DOHH2 (cell line): ENCODE data around the gene OPRD1.

Experiments used
- H3F3A ChIP-seq: fragments of 200-600 bp; sonication (generic), shearing (Covaris generic); 2 replicates; pipeline ENCODE4 v1.6.0; 2016; ENCODE audit warnings: antibody characterized with exemption, mild to moderate bottlenecking; ENCODE audit not compliant: control insufficient read depth, insufficient read depth
- H3K27ac ChIP-seq: fragments of 200-600 bp; sonication (generic); 2 replicates; pipeline ENCODE4 v1.5.1; 2014; ENCODE audit warnings: low read depth, mild to moderate bottlenecking, low read length, moderate library complexity
- H3K27me3 ChIP-seq: fragments of 200-600 bp; sonication (generic); 2 replicates; pipeline ENCODE4 v1.6.1; 2014; ENCODE audit warnings: mild to moderate bottlenecking, low read length, mixed read lengths; ENCODE audit not compliant: control insufficient read depth
- H3K36me3 ChIP-seq: fragments of 200-600 bp; sonication (generic); 2 replicates; pipeline ENCODE4 v1.6.1; 2014; ENCODE audit warnings: mild to moderate bottlenecking, low read length, moderate library complexity, mixed read lengths; ENCODE audit not compliant: control insufficient read depth
- H3K4me1 ChIP-seq: fragments of 200-600 bp; sonication (generic); 2 replicates; pipeline ENCODE4 v1.6.1; 2014; ENCODE audit warnings: mild to moderate bottlenecking, low read length, mixed read lengths; ENCODE audit not compliant: control insufficient read depth
- H3K4me2 ChIP-seq: fragments of 200-600 bp; sonication (generic); 2 replicates; pipeline ENCODE4 v1.6.0; 2014; ENCODE audit warnings: mild to moderate bottlenecking, low read length, moderate library complexity
- H3K4me3 ChIP-seq: fragments of 200-600 bp; sonication (generic); 2 replicates; pipeline ENCODE4 v1.5.1; 2014; ENCODE audit warnings: mild to moderate bottlenecking, low read length, mixed read lengths
- H3K79me2 ChIP-seq: fragments of 200-600 bp; sonication (generic); 2 replicates; pipeline ENCODE4 v1.6.1; 2014; ENCODE audit warnings: mild to moderate bottlenecking, low read length, mixed read lengths; ENCODE audit not compliant: control insufficient read depth
- H3K9me2 ChIP-seq: fragments of 200-600 bp; sonication (generic); replicated peaks from 2 replicates; pipeline ENCODE4 v1.6.1; 2014; ENCODE audit warnings: mild to moderate bottlenecking, low read length, mixed read lengths; ENCODE audit not compliant: control insufficient read depth
- H3K9me3 ChIP-seq: fragments of 200-600 bp; sonication (generic); 2 replicates; pipeline ENCODE4 v1.6.1; 2014; ENCODE audit warnings: antibody characterized with exemption, low read length, mixed read lengths; ENCODE audit not compliant: control insufficient read depth, insufficient read depth
- H4K20me1 ChIP-seq: fragments of 200-600 bp; sonication (generic); 2 replicates; pipeline ENCODE4 v1.6.0; 2014; ENCODE audit warnings: low read depth, mild to moderate bottlenecking, antibody characterized with exemption, low read length, moderate library complexity; ENCODE audit not compliant: control insufficient read depth, insufficient read depth
- CTCF ChIP-seq: fragments of 200-600 bp; sonication (generic); IDR thresholded peaks from one replicate; pipeline ENCODE4 v1.5.1; 2014; ENCODE audit warnings: antibody characterized with exemption, mild to moderate bottlenecking, low read depth, low read length; ENCODE audit not compliant: poor library complexity, severe bottlenecking
- EZH2phosphoT487 ChIP-seq: fragments of 200-600 bp; sonication (generic); IDR thresholded peaks from 2 replicates; pipeline ENCODE4 v1.6.1; 2017; ENCODE audit warnings: borderline replicate concordance, mild to moderate bottlenecking, antibody characterized with exemption, low read length, moderate library complexity, mixed read lengths

OPRD1 gene

GRCh38 chr1:28778021-28778420 lies 33.9 kb upstream of the OPRD1 start:
- Histone ChIP-seq H3K9me2 (no peaks in the 10 kb centered on the region), H4K20me1 (0 out of 2 replicates have a peak, but pooled peaks cover 7% of the 10 kb centered on the region), H3K36me3 (peaks cover 9% of the 10 kb centered on the region; the same call in 1 of the 2 replicates), H3K79me2 (no peaks in the 10 kb centered on the region), H3K4me2 (no peak overlapping the region), H3K4me1 (no peaks in the 10 kb centered on the region), H3F3A (peaks cover 12% of the 10 kb centered on the region), H3K27me3 (no peaks in the 10 kb centered on the region), H3K9me3 (no peaks in the 10 kb centered on the region), H3K27ac (no peak overlapping the region), H3K4me3 (no peak overlapping the region)
- TF ChIP-seq CTCF (no peak), EZH2phosphoT487 (no peak)

GRCh38 chr1:28779751-28780408 lies 32.1 kb upstream of the OPRD1 start:
- Histone ChIP-seq H3K4me2 (no peak overlapping the region), H3K27ac (no peak overlapping the region), H3F3A (peaks cover 5% of the 10 kb centered on the region), H3K27me3 (no peaks in the 10 kb centered on the region), H3K9me2 (no peaks in the 10 kb centered on the region), H3K36me3 (no peaks in the 10 kb centered on the region), H3K9me3 (no peaks in the 10 kb centered on the region), H3K4me3 (no peak overlapping the region), H3K4me1 (peaks cover 2% of the 10 kb centered on the region), H4K20me1 (0 out of 2 replicates have a peak, but pooled peaks cover 4% of the 10 kb centered on the region), H3K79me2 (no peaks in the 10 kb centered on the region)
- no peak for TF ChIP-seq EZH2phosphoT487
- no peak for TF ChIP-seq CTCF

GRCh38 chr1:28781305-28781704 lies 30.7 kb upstream of the OPRD1 start:
- Histone ChIP-seq H3K27ac (no peak overlapping the region), H3K36me3 (no peaks in the 10 kb centered on the region), H3K4me1 (peaks cover 9% of the 10 kb centered on the region), H4K20me1 (no peaks in the 10 kb centered on the region), H3K79me2 (no peaks in the 10 kb centered on the region), H3K4me3 (no peak overlapping the region), H3K4me2 (no peak overlapping the region), H3K9me3 (no peaks in the 10 kb centered on the region), H3K9me2 (no peaks in the 10 kb centered on the region), H3K27me3 (no peaks in the 10 kb centered on the region), H3F3A (peaks cover 5% of the 10 kb centered on the region)
- no peak for TF ChIP-seq EZH2phosphoT487
- TF ChIP-seq CTCF: no peak
